Psoas muscle (tissue), 8 donors: ENCODE measurements around the gene RUFY4. TPM values are rescaled to one million over a fixed set of nuclear protein-coding genes. Genes with fewer than 3 reads are reported as not detected.

ENCODE experiments used
- ATAC-seq, 4 donors: fragments of 200-7000 bp; cut with Tn5 transposase; one replicate each; pipeline ENCODE4 v1.9.1; 2020; ENCODE audit warnings: moderate library complexity in 3 of 4, mild to moderate bottlenecking in 2 of 4
- DNase-seq, 2 donors: peaks; one replicate each; pipeline ENCODE4 v3.0.0-alpha.2; 2020
- H3K27ac ChIP-seq: fragments of 200-600 bp; one replicate; pipeline ENCODE4 v1.8.0; 2022
- H3K27me3 ChIP-seq, 3 donors: fragments of 200-600 bp in 1 of 3; one replicate each; pipeline versions ENCODE4 v1.6.1 to v1.8.0; 2013 to 2022; ENCODE audit warnings: low read length in 2 of 3, mild to moderate bottlenecking in 2 of 3, moderate library complexity in 1 of 3; ENCODE audit not compliant: insufficient read depth in 3 of 3
- H3K36me3 ChIP-seq, 2 donors: fragments of 200-600 bp in 1 of 2; one replicate each; pipeline versions ENCODE4 v1.6.1 to v1.8.0; 2013 to 2022; ENCODE audit warnings: low read depth in 1 of 2, mild to moderate bottlenecking in 1 of 2, moderate library complexity in 1 of 2; ENCODE audit not compliant: insufficient read depth in 1 of 2
- H3K4me1 ChIP-seq: fragments of 200-600 bp; one replicate; pipeline ENCODE4 v1.8.0; 2022
- H3K4me3 ChIP-seq: fragments of 200-600 bp; one replicate; pipeline ENCODE4 v1.8.0; 2022; ENCODE audit warnings: mild to moderate bottlenecking
- H3K9me3 ChIP-seq: fragments of 200-600 bp; one replicate; pipeline ENCODE4 v1.8.0; 2022
- WGBS, 3 donors: extraction: QIAGEN DNeasy Blood & Tissue Kit; methylation state at CpG; one replicate each; pipeline versions ENCODE4 v1.1.6 to v1.1.7; 2013; 5-methylcytosine and 5-hydroxymethylcytosine counted together
- intact Hi-C, 2 donors: fragments of 100-400 bp; cut with DNase I; formaldehyde crosslinking; loops; one replicate each; pipeline versions ENCODE4 v1.11.0 to v1.14.2; 2022
- polyA plus RNA-seq, 3 donors: library from polyadenylated mRNA; stranded (reverse); fragments of 200-250 nt; gene quantifications; one replicate each; pipeline ENCODE4 v1.2.3, GENCODE V29; 2013
- total RNA-seq, 4 donors: library from RNA; stranded (reverse); fragmentation: NEBNext Ultra II Directional in 2 of 4; extraction: Animal tissue kit (Norgen Biotek cat#: 25700) in 2 of 4; gene quantifications; one replicate each; pipeline versions ENCODE4 v1.2.1 to v1.2.4, GENCODE V29; 2021 to 2023
- TF ChIP-seq, protein P1 (sequence below): fragments of 200-600 bp; IDR thresholded peaks from one replicate; pipeline ENCODE4 v1.8.0; 2022; ENCODE audit warnings: antibody characterized with exemption
- donor health status: healthy with polysubstance abuse.
- donor health status: DM: no; HTN: no; CAD: no; lungs with moderate emphysema.
- donor health status: Bipolar disorder and iron deficiency.
- donor health status: healthy.
- donor health status: DM: yes; HTN: yes; CAD: no.
- donor health status: DM: no; HTN: no; CAD: no.
- donor health status: DM: no; HTN: no; CAD: no.
- donor health status: DM: yes; HTN: yes; CAD: no.

Gene RUFY4
- total and polyA plus RNA-seq, 7 donors, result 0.01 to 0.03 TPM; not detected in 5

DNA sequence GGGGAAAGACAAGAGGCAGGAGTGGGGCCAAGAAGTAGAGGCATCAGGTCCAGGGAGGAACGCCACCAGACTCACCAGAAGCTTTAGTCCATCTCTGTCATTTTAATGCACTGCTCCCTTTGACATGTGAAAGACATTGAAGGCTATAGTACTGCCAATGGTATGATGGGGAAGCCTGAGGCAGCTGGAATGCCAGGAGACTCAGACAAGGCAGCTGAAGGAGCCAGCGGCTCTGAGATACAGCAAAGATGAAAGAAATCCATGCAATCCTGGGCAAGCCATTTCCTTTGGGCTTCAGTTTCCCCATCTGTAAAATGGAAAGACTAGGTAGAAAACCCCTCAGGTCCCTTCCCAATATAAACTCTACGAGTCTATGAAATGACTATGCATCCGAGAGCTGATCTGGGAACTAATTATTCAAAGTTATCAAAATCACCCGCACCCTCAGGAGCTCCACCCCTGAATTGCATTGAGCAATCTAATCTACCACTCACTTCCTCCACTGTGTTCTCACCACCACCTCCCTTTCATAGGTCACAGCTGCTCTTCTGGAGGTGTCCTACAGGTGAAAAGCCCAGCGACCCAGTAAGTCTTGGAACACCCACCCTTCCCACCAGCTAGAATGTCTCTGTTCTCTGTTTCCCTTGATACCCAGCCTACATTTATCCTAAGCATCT lies 59.9 kb downstream of the RUFY4 start:
- H3K27ac ChIP-seq, result no peak overlapping the region
- intact Hi-C loops, result no loop called here
- peaks cover 0 to 3% (median 0%) of the 10 kb centered on the region in 3 donors for H3K27me3 ChIP-seq
- no peaks in the 10 kb centered on the region for H3K36me3 ChIP-seq
- no peaks in the 10 kb centered on the region for H3K9me3 ChIP-seq
- DNase-seq (no peak), ATAC-seq (no peak)
- no peak overlapping the region for H3K4me3 ChIP-seq
- TF ChIP-seq, protein P1, sequence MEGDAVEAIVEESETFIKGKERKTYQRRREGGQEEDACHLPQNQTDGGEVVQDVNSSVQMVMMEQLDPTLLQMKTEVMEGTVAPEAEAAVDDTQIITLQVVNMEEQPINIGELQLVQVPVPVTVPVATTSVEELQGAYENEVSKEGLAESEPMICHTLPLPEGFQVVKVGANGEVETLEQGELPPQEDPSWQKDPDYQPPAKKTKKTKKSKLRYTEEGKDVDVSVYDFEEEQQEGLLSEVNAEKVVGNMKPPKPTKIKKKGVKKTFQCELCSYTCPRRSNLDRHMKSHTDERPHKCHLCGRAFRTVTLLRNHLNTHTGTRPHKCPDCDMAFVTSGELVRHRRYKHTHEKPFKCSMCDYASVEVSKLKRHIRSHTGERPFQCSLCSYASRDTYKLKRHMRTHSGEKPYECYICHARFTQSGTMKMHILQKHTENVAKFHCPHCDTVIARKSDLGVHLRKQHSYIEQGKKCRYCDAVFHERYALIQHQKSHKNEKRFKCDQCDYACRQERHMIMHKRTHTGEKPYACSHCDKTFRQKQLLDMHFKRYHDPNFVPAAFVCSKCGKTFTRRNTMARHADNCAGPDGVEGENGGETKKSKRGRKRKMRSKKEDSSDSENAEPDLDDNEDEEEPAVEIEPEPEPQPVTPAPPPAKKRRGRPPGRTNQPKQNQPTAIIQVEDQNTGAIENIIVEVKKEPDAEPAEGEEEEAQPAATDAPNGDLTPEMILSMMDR, result no peak
- no peaks in the 10 kb centered on the region for H3K4me1 ChIP-seq
- 80 to 87% (median 84%) methylated on average over 6 of the region's 6 CpGs for WGBS, 3 donors

GRCh38 chr2:218129458-218130135 lies 60.5 kb downstream of the RUFY4 start:
- ATAC-seq, result no peak
- intact Hi-C loops, result no loop called here

DNA sequence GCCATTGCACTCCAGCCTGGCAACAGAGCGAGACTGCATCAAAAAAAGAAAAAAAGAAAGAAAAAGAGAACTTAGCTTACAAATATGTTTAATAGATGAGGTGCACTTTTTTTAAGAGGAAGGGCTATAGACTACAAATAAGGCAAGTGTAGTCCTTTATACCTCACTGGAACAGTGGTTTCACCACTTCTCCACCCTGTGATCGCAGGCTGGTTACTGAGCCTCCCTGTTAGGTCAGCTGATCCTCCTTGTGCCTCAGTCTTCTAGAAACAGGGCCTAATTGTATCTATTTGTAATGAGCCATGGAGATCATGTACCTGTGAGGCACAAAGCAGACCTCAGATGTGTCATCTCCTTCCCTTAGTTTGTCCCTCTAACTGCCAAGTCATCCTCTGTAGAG lies 61.3 kb downstream of the RUFY4 start:
- Histone ChIP-seq H3K4me3 (no peak overlapping the region), H3K9me3 (no peaks in the 10 kb centered on the region), H3K27ac (no peak overlapping the region), H3K36me3 (no peaks in the 10 kb centered on the region), H3K27me3 (peaks cover 0 to 3% (median 0%) of the 10 kb centered on the region in 3 donors), H3K4me1 (no peaks in the 10 kb centered on the region)
- ATAC-seq, result no peak
- no peak for DNase-seq
- intact Hi-C loops, result no loop called here
- TF ChIP-seq, protein P1, result no peak
- 96 to 100% (median 98%) methylated on average over 2 of the region's 2 CpGs for WGBS, 3 donors

More at GRCh38 chr2:218129458-218130135, 60.5 kb downstream of the RUFY4 start:
- 80 to 86% (median 83%) methylated on average over 6 of the region's 6 CpGs for WGBS, 3 donors
- TF ChIP-seq, protein P1, result no peak
- Histone ChIP-seq H3K4me3 (no peak overlapping the region), H3K36me3 (no peaks in the 10 kb centered on the region), H3K27me3 (peaks cover 0 to 3% (median 0%) of the 10 kb centered on the region in 3 donors), H3K4me1 (no peaks in the 10 kb centered on the region), H3K9me3 (no peaks in the 10 kb centered on the region), H3K27ac (no peak overlapping the region)
- DNase-seq, result no peak

- H3K4me3 ChIP-seq, result no peak overlapping the region
- no peaks in the 10 kb centered on the region for H3K9me3 ChIP-seq
- no peak overlapping the region for H3K27ac ChIP-seq
- intact Hi-C loops, result no loop called here
- no peak for DNase-seq
- H3K27me3 ChIP-seq, result peaks cover 0 to 3% (median 0%) of the 10 kb centered on the region in 3 donors
- TF ChIP-seq, protein P1, result no peak
- H3K4me1 ChIP-seq, result no peaks in the 10 kb centered on the region
- no peak for ATAC-seq
- no peaks in the 10 kb centered on the region for H3K36me3 ChIP-seq
Observed at GRCh38 chr2:218130822-218131221, 61.8 kb downstream of the RUFY4 start.
